ENCODE results near the gene SHROOM3.

Gene SHROOM3

DNA sequence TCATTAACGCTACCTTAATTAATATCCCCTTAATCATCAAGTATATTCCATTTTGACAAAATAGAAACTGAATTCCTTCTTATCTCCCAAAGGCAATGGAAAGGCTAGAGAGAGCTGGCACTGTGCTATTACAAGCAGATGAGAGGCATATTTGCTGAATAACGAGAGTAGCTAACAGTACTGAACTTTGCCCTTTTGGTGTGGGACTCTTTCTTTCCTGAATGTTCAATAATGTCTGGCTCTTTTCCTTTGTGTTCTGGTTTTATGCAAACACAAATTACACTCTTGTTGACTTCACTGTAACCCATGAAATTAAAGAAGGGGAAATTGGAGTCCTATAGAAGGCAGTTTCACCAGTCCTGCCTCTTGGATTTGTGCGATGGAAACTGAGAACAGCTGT, 63.5 kb downstream of the SHROOM3 start:
- Mint-ChIP-seq H3K9me3 (no peaks in the 10 kb centered on the region), H3K36me3 (ENCODE audit: low read depth) (no peaks in the 10 kb centered on the region), H3K27me3 (ENCODE audit: low read depth) (no peaks in the 10 kb centered on the region), H3K4me3 (no peak overlapping the region), H3K27ac (peak overlapping the region in 2 of 3 experiments; percentile 7 to 35), H3K4me1 (no peaks in the 10 kb centered on the region)
- TF ChIP-seq, protein P1, sequence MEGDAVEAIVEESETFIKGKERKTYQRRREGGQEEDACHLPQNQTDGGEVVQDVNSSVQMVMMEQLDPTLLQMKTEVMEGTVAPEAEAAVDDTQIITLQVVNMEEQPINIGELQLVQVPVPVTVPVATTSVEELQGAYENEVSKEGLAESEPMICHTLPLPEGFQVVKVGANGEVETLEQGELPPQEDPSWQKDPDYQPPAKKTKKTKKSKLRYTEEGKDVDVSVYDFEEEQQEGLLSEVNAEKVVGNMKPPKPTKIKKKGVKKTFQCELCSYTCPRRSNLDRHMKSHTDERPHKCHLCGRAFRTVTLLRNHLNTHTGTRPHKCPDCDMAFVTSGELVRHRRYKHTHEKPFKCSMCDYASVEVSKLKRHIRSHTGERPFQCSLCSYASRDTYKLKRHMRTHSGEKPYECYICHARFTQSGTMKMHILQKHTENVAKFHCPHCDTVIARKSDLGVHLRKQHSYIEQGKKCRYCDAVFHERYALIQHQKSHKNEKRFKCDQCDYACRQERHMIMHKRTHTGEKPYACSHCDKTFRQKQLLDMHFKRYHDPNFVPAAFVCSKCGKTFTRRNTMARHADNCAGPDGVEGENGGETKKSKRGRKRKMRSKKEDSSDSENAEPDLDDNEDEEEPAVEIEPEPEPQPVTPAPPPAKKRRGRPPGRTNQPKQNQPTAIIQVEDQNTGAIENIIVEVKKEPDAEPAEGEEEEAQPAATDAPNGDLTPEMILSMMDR (IDR thresholded peaks at IDR 0.05; ENCODE audit: unreplicated experiment in 3 of 3) = no peak

DNA sequence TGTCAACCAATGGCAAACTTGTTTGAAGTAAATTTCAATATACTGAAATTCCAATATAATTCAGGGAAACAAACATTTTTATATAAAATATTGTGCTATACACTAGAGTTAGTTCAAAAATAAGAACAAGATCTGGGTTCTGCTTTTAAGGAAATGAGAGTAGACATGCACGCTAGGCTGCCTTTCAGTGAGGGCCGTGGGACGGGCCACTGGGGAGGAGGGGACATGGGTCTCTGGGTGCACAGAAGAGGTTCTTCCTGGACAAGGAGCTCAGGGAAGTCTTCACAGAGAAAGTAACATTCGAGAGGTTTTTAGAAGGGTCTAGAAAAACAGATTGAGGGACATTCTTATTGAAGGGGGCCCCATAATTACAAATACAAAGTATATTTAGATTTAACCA, 64.4 kb downstream of the SHROOM3 start:
- TF ChIP-seq, protein P1 (IDR thresholded peaks at IDR 0.05; ENCODE audit: unreplicated experiment in 3 of 3) = no peak
- Mint-ChIP-seq H3K9me3 (no peaks in the 10 kb centered on the region), H3K27me3 (ENCODE audit: low read depth) (no peaks in the 10 kb centered on the region)

DNA sequence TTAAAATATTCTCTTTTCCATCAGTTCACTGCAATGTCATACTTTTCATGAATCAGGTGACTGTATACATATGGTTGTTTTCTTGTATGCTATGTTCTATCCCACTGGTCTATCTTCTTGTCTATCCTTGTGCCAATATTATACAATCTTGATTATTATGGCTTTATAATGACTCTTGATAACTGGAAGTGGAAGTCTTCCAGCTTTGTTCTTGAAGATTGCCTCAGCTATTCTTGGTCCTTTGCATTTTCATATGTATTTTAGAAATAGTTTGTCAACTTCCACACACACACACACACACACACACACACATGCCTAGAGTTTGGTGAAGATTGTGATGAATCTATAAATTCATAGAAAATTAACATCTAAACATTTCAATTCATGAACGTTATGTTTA, 67.9 kb downstream of the SHROOM3 start:
- Mint-ChIP-seq H3K36me3 (ENCODE audit: low read depth) (no peaks in the 10 kb centered on the region), H3K4me1 (no peaks in the 10 kb centered on the region), H3K27ac (no peak overlapping the region), H3K27me3 (ENCODE audit: low read depth) (no peaks in the 10 kb centered on the region), H3K4me3 (no peak overlapping the region), H3K9me3 (no peaks in the 10 kb centered on the region)
- TF ChIP-seq, protein P1 (IDR thresholded peaks at IDR 0.05; ENCODE audit: unreplicated experiment in 3 of 3) = no peak

More for the DNA sequence above, 64.4 kb downstream of the SHROOM3 start:
- Mint-ChIP-seq H3K4me1 (no peaks in the 10 kb centered on the region), H3K4me3 (no peak overlapping the region), H3K36me3 (ENCODE audit: low read depth) (no peaks in the 10 kb centered on the region), H3K27ac (no peak overlapping the region)

DNA sequence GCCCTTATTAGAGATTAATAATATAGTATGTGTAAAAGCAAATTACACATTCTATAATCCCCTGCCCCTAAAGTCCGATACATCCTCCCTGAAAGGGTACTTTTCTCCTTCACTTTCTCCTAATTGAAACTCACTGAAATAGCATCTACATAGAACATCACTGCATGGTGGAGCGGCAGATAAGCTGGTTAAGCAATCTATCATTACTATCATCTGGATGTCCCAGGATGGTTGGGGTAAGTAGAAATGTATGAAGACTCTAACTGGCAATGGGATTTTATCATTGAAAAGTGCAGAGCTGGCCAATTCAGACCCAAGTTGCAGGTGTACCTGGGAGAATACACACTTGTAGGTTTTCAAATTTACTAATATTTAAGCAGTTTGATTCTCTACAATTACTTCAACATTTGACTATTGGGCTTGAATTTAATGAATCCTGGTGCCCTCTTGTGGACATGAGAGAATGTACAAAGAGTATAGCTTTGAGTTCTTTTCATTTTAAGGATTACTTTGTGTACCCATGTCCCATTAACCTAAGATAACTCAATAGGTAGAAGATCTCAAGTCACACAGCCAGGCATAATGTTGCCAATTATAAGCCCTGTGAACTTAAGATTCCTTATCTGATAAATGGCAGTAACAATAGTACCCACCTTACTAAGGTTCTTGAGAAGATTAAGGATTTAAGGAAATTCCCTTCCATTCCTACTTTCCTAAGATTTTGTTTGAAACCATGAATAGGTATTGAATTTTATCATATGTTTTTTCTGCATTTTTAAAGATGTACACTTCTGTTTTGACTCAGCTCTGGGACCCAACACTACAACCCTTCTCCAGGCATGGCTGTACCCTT, 69.8 kb downstream of the SHROOM3 start:
- H3K27me3 Mint-ChIP-seq (ENCODE audit: low read depth) = no peaks in the 10 kb centered on the region
- no peaks in the 10 kb centered on the region for H3K4me1 Mint-ChIP-seq
- no peaks in the 10 kb centered on the region for H3K36me3 Mint-ChIP-seq (ENCODE audit: low read depth)
- no peak overlapping the region for H3K27ac Mint-ChIP-seq
- TF ChIP-seq, protein P1 (IDR thresholded peaks at IDR 0.05; ENCODE audit: unreplicated experiment in 3 of 3) = peak; percentile 67 to 79 (median 74)
- no peak overlapping the region for H3K4me3 Mint-ChIP-seq
- no peaks in the 10 kb centered on the region for H3K9me3 Mint-ChIP-seq

DNA sequence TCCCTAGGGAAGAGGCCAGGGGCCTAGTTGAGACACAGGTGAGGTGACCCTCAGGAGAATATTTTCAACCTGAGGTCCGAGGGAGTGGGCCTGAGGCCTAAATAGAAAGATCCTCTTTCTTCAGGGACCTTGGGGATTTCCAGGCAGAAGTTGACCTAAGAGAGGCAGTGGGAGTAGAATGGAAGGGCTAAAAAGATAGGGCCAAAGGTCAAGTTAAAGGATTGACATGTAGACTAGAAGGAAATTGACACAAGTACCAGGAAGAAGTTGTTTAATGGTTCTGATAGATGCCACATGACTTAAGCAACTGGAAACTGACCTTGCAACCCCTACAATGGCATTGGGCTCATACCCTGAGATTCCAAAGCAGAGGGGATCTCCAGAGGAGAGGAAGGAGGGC, 76.9 kb downstream of the SHROOM3 start:
- H3K36me3 Mint-ChIP-seq (ENCODE audit: low read depth) = peaks cover 8% of the 10 kb centered on the region
- H3K27ac Mint-ChIP-seq = peak overlapping the region in 1 of 3 experiments; percentile 6
- TF ChIP-seq, protein P1 (IDR thresholded peaks at IDR 0.05; ENCODE audit: unreplicated experiment in 3 of 3) = no peak
- H3K4me1 Mint-ChIP-seq = peaks cover 19% of the 10 kb centered on the region
- H3K4me3 Mint-ChIP-seq = no peak overlapping the region
- peaks cover 4% of the 10 kb centered on the region for H3K9me3 Mint-ChIP-seq
- no peaks in the 10 kb centered on the region for H3K27me3 Mint-ChIP-seq (ENCODE audit: low read depth)

DNA sequence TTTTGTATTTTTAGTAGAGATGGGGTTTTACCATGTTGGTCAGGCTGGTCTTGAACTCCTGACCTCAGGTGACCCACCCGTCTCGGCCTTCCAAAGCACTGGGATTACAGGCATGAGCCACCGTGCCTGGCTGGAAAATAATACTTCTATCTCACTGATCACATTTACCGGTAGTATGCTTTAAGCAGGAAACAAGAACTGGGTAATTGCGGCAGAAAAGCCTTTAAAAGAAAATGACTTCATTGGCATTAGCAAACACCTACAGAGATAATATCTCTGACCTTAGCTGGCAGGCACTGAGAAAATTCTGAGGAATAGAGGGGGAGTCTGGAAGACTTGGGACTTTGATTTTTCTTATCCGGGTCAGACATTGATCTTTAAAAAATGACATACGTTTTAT, 78.5 kb downstream of the SHROOM3 start:
- Mint-ChIP-seq H3K27me3 (ENCODE audit: low read depth) (no peaks in the 10 kb centered on the region), H3K4me3 (no peak overlapping the region), H3K27ac (no peak overlapping the region), H3K4me1 (peaks cover 28% of the 10 kb centered on the region), H3K9me3 (peaks cover 4% of the 10 kb centered on the region), H3K36me3 (ENCODE audit: low read depth) (peaks cover 8% of the 10 kb centered on the region)
- TF ChIP-seq, protein P1 (IDR thresholded peaks at IDR 0.05; ENCODE audit: unreplicated experiment in 3 of 3) = no peak

Measured in nephron (organoid).